ENCODE measurements around the gene PRB2.
"Not testable (repeated sequence)": the region's sequence is repeated elsewhere in the genome, so short reads cannot be mapped to it uniquely, and the experiment has no call there.

Gene PRB2

DNA sequence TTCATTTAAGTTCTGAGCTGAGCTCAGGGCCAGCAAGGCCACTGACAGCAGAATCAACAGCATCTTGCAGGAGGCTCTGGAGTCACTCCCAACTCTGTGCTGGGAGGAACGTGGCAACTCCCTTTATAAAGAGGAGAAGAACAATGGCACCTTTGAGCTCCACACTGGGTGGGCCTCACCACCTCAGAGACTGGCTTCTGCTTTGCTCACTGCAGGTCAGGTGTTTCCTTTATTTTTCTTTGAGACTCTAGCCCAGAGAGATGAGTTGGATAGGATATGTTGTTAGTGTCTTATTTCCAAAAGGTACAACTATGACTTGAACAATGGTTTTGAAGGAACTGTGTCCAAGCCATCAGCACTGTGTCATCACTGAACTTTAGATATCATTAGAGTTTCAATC, at the start of gene PRB2:
TSS of gene PRB2 (minus strand) at position 101 of the 400 bp plus-strand sequence. CDS start at position 63, 38 bp downstream.
- DNase-seq (ENCODE audit: low spot score): not testable (repeated sequence)

DNA sequence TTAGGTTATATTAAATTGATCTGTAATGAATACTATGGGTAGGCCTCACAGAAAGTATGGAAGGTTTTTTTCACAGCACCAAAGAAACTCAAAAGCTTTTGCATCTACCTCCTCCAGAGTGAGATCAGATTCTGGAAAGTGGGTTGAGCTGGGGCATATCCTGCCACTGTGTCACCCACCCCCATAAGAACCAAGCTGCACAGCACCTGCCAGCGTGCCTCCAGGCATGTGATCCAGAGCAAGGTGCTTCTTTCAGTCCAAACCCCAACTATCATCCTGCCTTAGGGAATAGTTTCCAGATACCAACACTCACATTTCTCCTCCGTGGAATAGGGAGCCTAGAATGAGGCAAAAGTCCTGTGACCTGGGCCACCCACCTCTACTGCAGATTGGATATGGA, 42.6 kb upstream of the PRB2 start:
- DNase-seq (ENCODE audit: low spot score): no peak

DNA sequence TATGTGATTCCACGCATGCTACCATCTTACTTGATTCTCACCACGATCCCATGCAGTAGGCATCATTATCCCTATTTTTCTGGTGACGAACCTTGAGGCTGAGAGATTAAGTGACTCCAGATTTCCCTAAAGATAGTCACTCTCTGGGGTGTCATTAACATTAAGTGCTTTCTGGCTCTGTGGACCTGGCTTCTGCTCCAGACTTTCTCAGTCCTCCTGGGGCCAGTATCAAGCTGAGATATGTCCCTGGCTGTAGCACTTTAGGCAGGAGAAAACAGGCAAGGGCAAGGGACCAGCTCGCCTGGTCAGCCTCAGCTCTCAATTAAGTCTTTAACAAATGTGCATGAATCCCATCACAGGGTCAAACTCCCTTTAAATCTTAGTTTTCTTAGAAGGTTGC, 38.3 kb upstream of the PRB2 start:
- no peak for DNase-seq (ENCODE audit: low spot score)

DNA sequence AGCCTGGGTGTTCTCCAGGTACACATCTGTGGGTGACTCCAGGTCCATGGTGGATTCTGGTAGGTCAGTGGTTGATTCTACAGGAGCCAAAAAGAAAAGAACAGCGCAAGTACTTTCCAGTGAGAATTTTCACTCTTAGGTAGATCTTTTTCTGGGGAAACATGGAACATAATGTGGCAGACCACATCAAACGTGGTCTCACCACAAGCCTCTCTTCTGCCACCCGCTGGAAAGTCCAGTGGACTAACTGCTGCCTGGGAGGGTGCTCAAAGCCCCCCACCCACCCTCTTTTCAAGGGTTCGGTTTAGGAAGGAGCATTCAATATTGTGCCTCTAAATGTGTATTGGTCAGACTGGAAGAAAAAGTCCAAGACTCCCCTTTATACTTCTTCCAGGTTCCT, 36.1 kb upstream of the PRB2 start:
- DNase-seq (ENCODE audit: low spot score): no peak

DNA sequence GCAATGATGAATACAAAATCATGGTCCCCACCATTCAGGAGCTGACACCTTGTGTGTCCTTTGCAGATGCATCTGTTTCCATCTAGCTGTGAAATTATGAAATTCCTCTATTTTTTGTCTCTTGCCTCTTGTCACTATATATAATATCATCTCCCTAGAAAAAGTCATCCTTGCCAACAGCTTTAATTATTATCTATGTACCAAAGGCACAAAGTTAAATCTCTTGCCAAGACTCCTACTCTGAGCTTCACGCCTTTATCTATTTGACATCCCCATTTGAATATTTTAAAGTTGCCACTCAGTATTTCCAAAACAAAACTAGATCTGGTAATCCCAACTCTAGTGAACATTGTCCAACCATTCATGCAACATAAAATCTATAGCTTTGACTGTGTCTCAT, 32.0 kb upstream of the PRB2 start:
- DNase-seq (ENCODE audit: low spot score): no peak

DNA sequence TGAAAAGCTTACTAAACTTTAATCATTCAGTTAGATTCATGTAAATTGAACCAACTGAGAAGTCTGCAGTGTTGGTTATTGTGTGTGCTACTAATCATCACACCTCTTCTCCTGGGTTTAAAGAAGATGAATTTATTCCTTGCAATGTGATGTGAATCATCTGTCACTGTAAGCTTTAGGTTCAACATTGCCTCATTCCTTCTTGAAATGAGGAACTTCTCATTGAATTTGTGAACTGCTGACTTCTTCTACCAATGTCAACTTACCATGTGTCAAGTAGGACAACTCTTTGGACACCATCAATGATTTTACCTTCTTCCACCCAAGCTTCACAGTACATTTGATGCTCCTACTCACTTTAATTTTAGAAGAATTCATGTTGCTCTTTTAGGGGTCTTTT, 17.4 kb upstream of the PRB2 start:
- no peak for DNase-seq (ENCODE audit: low spot score)

DNA sequence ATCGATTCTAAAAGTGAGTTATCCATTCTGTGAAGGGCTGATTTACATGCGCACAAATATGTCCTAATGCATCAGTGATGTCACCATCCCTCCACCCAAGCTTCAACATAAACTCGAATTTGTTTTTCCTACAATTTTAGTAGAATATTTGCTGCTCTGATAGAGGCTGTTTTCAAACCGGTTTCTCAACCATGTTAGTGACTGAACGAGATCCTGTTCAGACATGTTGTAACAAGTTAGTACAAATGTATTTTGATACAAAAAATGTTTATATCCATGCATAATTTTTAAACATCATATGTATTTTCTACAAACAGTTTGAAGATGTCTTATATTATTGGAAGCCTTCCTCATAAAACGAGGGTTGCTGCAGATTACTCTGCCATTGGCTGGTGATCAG, 12.7 kb upstream of the PRB2 start:
- no peak for DNase-seq (ENCODE audit: low spot score)

DNA sequence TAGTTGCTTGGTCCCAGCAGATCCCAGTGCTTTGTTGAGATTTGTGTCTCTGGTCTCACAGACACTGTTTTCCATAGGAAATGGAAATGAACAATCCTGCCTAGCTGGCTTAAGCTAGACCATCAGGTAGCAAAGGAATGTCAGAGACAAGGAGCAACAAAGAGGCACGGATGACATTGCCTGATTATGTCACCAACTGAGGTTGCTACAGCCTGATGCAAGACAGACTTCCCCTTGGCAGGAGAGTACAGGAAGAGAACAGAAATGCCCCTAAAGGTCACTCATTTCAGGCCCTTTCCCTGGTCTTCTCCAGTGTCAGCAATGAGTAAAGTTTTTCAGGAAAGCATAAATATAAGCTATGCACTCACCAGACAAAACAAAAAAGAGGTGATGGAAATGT, 2.0 kb upstream of the PRB2 start:
- no peak for DNase-seq (ENCODE audit: low spot score)

DNA sequence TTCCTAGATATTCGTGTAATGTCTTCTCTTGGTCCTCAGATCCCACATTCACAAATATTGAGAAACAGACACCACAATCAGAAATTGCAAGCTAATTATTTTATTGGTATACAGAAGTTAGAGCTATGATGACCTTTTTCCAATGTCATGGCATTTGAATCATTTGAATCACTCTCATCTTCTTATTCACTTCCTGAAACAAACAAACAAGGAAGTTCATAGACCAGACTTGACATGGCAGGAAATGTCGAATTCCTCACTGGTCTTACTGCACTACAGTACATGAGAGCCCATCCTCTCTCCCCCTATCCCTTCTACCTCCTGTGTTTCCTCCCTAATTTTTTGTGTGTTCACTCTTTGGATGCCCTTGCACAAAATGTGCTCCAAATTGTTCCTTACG, 3.9 kb downstream of the PRB2 start:
- DNase-seq (ENCODE audit: low spot score): not testable (repeated sequence)

DNA sequence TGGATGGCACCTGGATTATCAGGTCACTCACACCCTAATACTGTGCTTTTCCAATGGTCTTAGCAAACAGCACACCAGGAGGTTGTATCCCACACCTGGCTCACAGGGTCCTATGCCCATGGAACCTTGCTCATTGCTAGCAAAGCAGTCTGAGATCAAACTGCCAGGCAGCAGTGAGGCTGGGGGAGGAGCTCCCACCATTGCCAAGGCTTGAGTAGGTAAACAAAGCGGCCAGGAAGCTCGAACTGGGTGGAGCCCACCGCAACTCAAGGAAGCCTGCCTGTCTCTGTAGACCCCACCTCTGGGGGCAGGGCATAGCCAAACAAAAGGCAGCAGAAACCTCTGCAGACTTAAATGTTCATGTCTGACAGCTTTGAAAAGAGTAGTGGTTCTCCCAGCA, 17.9 kb downstream of the PRB2 start:
- DNase-seq (ENCODE audit: low spot score): not testable (repeated sequence)

DNA sequence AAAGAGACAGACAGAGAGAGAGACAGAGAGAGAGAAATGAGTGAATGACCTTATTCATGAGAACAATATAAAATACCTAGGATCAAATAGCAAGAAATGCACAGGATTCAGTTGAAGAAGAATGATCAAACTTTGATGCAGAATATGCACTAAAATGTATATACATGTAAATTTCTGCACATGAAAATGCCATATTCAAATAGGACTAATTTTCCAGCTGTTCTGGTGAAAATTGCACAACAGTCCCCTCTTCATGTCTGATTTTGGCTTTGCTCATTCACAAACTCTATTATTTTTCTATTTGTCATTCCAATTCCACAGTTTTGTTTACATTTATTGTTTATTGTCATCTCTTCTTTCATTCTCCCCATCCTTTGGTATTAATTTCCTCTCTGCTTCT, 34.2 kb downstream of the PRB2 start:
- DNase-seq (ENCODE audit: low spot score): no peak

DNA sequence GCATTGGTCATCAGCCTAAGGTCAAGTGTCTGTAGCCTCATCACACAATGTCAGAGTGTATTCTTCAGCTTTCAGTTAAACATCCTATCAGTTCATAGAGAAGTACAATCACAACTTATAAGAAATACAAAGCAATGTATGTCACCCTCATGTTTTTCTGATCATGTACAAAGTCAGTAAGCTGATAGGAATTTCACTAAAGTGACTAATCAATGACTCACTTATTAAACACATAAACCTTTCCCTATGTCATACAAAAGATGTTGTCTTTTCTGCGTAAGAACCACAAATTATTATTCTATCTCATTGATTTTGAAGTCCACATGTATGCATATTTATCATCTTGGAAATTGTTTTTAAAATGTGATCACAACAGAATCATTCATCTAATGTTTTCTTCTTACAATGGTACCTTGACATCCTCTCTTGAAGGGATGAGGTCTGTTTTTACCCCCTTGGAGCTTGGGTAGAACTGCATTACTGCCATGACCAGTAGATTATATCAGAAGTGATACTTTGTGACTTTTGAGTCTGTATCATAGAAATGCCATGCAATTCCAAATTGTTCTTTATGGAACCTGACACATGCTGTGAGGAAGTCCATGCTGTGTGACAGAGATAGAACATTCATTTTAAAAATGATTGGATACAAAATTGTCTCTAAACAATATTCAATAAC, 35.0 kb downstream of the PRB2 start:
- not testable (repeated sequence) for DNase-seq (ENCODE audit: low spot score)

DNA sequence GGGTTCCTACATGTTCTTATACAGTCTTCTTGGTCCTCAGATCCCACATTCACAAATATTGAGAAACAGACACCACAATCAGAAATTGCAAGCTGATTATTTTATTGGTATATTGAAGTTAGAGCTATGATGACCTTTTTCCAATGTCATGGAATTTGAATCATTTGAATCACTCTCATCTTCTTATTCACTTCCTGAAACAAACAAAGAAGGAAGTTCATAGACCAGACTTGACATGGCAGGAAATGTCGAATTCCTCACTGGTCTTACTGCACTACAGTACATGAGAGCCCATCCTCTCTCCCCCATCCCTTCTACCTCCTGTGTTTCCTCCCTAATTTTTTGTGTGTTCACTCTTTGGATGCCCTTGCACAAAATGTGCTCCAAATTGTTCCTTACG, 43.6 kb downstream of the PRB2 start:
- DNase-seq (ENCODE audit: low spot score): not testable (repeated sequence)

DNA sequence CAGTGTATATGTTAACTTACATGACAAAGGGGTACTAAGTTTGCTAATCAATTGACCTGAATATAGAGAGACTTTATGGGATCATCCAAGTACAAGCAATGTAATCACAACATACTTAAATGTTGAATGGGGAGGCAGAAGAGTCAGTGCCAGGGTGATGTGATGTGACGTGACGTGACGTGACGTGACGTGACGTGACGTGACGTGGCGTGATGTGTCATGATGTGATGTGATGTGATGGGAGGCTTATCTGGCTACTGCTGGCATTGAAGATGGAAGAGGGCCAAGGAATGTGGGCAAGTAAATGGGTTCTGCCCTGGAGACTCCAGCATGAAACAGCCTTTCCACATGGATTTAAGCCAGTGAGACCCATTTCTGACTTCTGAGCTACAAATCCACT, 46.9 kb downstream of the PRB2 start:
- DNase-seq (ENCODE audit: low spot score): no peak

DNA sequence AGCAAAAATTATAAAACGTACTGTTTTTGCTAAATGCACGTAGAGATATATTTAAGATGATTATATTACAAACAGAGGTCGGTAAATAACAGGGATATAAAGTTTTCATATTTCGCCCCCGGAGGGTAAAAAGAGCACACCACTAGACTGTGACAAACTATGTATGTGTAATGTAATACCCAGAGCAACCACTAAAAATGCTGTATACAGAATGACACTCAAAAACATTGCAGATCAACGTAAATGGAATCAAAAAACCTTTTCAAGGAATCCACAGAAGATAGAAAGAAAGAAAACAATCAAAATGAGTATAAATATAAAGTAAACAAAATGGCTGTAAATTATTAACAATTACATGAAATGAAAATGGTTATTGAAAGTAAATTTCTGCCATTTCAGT, 47.6 kb downstream of the PRB2 start:
- DNase-seq (ENCODE audit: low spot score): no peak

DNA sequence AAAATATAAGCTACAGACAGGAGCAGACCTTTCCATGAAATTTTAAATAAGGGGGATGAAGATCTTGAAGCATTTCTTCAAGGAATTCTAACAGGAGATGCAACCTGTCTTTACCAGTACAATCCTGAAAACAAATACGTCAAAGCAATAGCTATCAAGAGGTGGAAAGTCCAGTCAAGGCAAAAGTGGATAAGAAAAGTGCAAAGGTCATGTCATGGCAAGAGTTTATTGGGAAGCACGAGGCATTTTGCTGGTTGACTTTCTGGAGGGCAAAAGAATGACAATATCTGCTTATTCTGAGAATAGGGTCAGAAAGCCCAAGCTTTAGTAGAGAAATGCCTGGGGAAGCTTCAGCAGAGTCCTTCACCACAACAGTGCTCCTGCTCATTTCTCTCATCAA, 50.9 kb downstream of the PRB2 start:
- DNase-seq (ENCODE audit: low spot score): no peak

Measured in hematopoietic multipotent progenitor cell treated with erythropoietin and hydrocortisone succinate and interleukin-3 and kit ligand, for 15 days (in vitro differentiated cells).